NCI-H748 (cell line): ENCODE data around the gene SMC6.

ENCODE experiments used
- DNase-seq: peaks from one replicate; lab custom pipeline; 2025; ENCODE audit not compliant: unreplicated experiment; lab: John Stamatoyannopoulos, UW

The SMC6 gene

GRCh38 chr2:17658251-17658843 is 95.3 kb downstream of the SMC6 start:
- no peak for DNase-seq

GRCh38 chr2:17657759-17658158 is 95.9 kb downstream of the SMC6 start:
- no peak for DNase-seq

DNA sequence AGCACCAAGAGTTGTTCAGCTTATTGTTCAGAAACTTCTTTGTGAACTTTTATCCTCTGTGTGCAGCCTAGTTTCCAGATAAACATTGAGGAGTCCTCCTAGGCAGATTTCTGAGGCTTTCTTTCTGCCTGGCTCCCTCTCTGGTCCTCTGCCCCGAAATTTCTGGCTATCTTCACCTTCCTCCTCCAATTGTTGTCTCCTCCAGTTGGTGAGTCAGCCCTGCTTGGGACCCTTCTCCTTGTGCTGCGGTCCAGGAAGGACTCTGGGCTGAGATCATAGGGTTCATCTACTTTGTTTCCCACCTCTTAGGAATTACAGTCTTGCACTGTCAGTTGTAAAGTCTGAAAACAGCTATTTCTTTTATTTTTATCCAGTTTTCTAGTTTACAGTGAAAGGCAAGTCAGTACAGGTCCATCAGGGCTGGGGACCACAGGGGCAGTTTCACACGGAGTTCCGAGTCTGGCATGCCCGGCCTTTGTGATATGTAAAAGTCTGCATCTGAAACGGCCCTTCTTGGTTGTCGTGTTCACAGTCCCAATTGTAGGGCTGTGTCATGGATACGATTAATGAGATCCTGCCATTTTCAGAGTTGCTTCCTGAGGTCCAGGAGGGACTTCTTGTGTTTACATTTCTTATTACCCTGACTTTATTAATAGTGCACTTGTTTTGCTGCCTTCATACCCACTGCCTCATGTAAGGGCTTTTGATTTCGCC is 100.8 kb downstream of the SMC6 start:
- no peak for DNase-seq

GRCh38 chr2:17649026-17649425 is 104.6 kb downstream of the SMC6 start:
- no peak for DNase-seq

DNA sequence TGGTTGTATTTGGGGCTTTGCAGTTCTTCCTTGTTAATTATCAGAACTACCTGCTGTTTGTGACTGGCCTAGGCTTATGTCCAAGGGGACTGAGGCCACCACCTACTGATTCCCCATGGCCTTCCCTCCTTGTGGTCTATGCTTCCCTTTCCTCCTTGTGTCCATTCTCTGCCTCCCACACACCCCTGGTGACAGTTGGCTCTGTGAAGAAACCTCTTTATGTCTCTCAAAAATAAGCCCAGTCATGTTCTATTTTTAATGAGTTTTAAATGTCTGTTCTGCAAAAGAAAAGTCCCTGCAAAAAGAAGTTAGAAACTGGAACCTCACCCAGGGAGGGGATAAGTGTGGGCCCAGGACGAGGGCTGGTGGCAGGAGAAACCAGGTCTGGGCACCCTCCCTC is 105.0 kb downstream of the SMC6 start:
- DNase-seq, result no peak

GRCh38 chr2:17646838-17647701 is 106.5 kb downstream of the SMC6 start:
- no peak for DNase-seq

- DNase-seq, result peak; percentile 60
Measured at GRCh38 chr2:17646081-17646554, 107.5 kb downstream of the SMC6 start.

- no peak for DNase-seq
Measured at GRCh38 chr2:17644997-17645720, 108.5 kb downstream of the SMC6 start.

GRCh38 chr2:17643031-17643615 is 110.5 kb downstream of the SMC6 start:
- no peak for DNase-seq

GRCh38 chr2:17640406-17640805 is 113.2 kb downstream of the SMC6 start:
- no peak for DNase-seq

- DNase-seq, result no peak
Measured at GRCh38 chr2:17638196-17638743, 115.3 kb downstream of the SMC6 start.

DNA sequence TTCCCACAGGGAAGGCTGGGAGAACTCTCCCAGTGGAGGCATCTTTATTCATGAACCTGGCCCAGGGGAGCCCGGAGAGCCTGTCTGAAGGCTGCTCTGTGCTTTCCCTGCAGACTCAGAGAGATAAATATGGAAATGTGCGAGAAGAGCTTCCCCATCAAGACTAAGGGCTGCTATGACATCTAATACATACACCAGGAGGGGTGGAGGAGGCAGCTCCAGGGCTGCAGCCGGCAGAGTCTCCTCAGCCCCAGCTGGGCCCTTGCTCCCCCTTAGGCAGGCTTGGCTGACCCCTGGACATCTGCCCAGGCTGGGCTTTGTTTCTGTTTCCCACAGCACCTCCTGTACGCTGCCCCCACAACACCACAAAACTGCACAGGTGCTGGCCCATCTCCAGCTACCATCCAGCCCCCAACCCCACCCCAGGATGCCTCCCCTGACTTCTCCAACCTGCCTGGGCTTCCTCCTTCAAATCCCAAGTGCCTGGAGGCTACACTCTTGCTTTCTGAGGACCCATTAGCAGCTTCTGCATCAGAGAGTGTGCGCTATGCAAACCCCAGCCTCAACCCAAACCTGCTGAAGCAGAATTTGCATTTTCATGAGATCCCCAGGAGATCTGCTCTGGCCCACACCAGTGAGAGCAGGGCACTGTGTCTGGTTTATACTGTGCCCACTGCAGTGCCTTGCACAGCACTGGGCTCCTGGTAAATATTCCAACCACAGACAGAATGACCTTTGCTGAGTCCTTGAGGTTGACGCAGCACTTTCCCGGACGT is 116.3 kb downstream of the SMC6 start:
- DNase-seq, result no peak

- no peak for DNase-seq
Measured at GRCh38 chr2:17636257-17636656, 117.4 kb downstream of the SMC6 start.

DNA sequence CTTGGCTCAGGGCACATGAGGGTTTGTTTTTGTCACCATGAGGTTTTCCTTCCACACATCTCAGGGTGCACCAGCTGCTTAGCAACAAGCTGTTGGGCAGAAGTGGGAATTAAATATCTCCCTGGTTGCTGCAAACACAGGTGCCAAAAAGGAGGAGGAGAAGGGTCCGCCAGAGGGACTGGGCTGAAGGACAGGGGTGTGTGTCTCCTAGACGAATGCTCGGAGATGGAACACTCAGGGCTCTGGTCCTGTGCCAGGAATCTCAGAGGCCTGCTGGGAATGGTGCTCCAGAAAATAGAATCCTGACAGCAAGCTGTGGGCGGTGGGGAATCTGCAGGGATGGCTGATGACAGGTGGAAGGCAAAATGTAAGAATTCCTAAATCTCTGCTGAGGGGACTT is 118.6 kb downstream of the SMC6 start:
- peak; percentile 39 for DNase-seq

DNA sequence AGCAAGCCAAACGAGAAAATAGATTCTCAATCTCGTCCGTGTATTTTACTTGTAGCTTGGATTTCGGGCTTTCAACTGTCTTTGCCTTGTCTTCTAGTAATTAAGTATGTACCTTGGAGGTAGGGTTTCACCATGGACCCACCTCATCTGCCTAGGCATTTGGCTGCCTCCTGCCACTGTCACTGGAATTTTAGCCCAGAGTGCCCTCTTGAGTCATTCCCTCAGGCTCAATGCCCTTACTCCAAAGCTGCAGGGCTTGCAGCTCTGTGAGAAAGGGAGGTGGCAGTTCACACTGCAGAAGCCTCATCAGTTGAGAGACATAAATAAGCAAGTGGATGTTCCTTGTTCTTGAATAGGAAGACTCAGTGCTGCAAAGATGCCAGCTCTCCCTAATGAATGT is 123.5 kb downstream of the SMC6 start:
- DNase-seq, result no peak

- no peak for DNase-seq
Measured at GRCh38 chr2:17628349-17629261, 125.0 kb downstream of the SMC6 start.

- DNase-seq, result no peak
Measured at GRCh38 chr2:17627434-17627833, 126.2 kb downstream of the SMC6 start.

- no peak for DNase-seq
Measured at GRCh38 chr2:17626986-17627385, 126.6 kb downstream of the SMC6 start.

DNA sequence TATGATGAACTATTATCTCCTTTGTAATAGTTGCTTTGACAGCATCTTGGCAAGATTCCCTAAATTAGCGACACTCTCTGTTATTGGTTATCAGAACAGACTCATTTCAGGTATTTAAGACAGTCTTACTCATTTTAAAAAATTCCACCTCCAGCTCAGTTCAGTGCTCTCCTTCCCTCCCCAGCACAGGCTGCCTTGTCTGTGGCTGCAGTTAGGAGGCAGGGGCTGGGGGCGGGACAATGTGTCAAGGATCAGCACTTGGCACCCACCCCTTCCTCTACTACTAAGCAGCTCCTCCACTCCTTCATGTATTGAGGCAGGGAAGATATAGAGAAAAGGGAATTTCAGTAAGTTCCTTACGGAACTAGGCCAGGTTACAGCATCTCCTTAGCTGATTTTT is 128.2 kb downstream of the SMC6 start:
- DNase-seq, result no peak
